DOHH2 (cell line): ENCODE data around the gene AGAP3.
A peak's percentile ranks its signal among the peaks of the same experiment; 100 is the strongest.

Experiments
- H3F3A ChIP-seq: fragments of 200-600 bp; sonication (generic), shearing (Covaris generic); 2 replicates; pipeline ENCODE4 v1.6.0; 2016; ENCODE audit warnings: antibody characterized with exemption, mild to moderate bottlenecking; ENCODE audit not compliant: control insufficient read depth, insufficient read depth
- H3K27ac ChIP-seq: fragments of 200-600 bp; sonication (generic); 2 replicates; pipeline ENCODE4 v1.5.1; 2014; ENCODE audit warnings: low read depth, mild to moderate bottlenecking, low read length, moderate library complexity
- H3K27me3 ChIP-seq: fragments of 200-600 bp; sonication (generic); 2 replicates; pipeline ENCODE4 v1.6.1; 2014; ENCODE audit warnings: mild to moderate bottlenecking, low read length, mixed read lengths; ENCODE audit not compliant: control insufficient read depth
- H3K36me3 ChIP-seq: fragments of 200-600 bp; sonication (generic); 2 replicates; pipeline ENCODE4 v1.6.1; 2014; ENCODE audit warnings: mild to moderate bottlenecking, low read length, moderate library complexity, mixed read lengths; ENCODE audit not compliant: control insufficient read depth
- H3K4me1 ChIP-seq: fragments of 200-600 bp; sonication (generic); 2 replicates; pipeline ENCODE4 v1.6.1; 2014; ENCODE audit warnings: mild to moderate bottlenecking, low read length, mixed read lengths; ENCODE audit not compliant: control insufficient read depth
- H3K4me2 ChIP-seq: fragments of 200-600 bp; sonication (generic); 2 replicates; pipeline ENCODE4 v1.6.0; 2014; ENCODE audit warnings: mild to moderate bottlenecking, low read length, moderate library complexity
- H3K4me3 ChIP-seq: fragments of 200-600 bp; sonication (generic); 2 replicates; pipeline ENCODE4 v1.5.1; 2014; ENCODE audit warnings: mild to moderate bottlenecking, low read length, mixed read lengths
- H3K79me2 ChIP-seq: fragments of 200-600 bp; sonication (generic); 2 replicates; pipeline ENCODE4 v1.6.1; 2014; ENCODE audit warnings: mild to moderate bottlenecking, low read length, mixed read lengths; ENCODE audit not compliant: control insufficient read depth
- H3K9me2 ChIP-seq: fragments of 200-600 bp; sonication (generic); replicated peaks from 2 replicates; pipeline ENCODE4 v1.6.1; 2014; ENCODE audit warnings: mild to moderate bottlenecking, low read length, mixed read lengths; ENCODE audit not compliant: control insufficient read depth
- H3K9me3 ChIP-seq: fragments of 200-600 bp; sonication (generic); 2 replicates; pipeline ENCODE4 v1.6.1; 2014; ENCODE audit warnings: antibody characterized with exemption, low read length, mixed read lengths; ENCODE audit not compliant: control insufficient read depth, insufficient read depth
- H4K20me1 ChIP-seq: fragments of 200-600 bp; sonication (generic); 2 replicates; pipeline ENCODE4 v1.6.0; 2014; ENCODE audit warnings: low read depth, mild to moderate bottlenecking, antibody characterized with exemption, low read length, moderate library complexity; ENCODE audit not compliant: control insufficient read depth, insufficient read depth
- EZH2phosphoT487 ChIP-seq: fragments of 200-600 bp; sonication (generic); IDR thresholded peaks from 2 replicates; pipeline ENCODE4 v1.6.1; 2017; ENCODE audit warnings: borderline replicate concordance, mild to moderate bottlenecking, antibody characterized with exemption, low read length, moderate library complexity, mixed read lengths
- TF ChIP-seq, protein P1 (sequence below): fragments of 200-600 bp; sonication (generic); IDR thresholded peaks from one replicate; pipeline ENCODE4 v1.5.1; 2014; ENCODE audit warnings: antibody characterized with exemption, mild to moderate bottlenecking, low read depth, low read length; ENCODE audit not compliant: poor library complexity, severe bottlenecking

The AGAP3 gene

DNA sequence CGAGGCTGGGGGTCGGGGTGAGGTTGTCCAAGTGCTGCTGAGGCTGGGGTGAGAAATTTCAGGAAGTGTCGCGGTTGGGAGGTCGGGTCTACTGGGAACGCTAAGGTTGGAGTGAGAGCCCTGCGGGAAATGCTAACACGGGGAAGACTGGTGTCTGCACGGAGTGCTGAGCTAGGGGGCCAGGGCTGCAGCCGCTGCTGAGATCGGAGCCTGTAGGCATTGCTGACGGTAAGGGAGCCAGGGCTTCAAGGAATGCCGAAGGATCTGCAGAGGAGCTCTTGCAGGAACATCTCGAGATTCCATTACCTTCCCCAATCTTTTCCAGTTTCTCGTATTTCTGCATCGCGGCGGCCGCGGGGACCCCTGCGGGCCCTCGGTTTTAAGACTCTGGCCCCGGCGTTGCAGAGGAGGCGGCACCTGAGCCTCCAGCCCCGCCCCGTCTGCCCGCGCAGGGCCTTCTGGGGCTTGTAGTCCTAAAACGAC is 28.7 kb upstream of the AGAP3 start, which contains the start of gene CDK5:
Gene CDK5 (minus strand): TSS at position 392 of the 483 bp plus-strand sequence. CDS start 49 bp downstream, at position 343.
- peaks cover 7% of the 10 kb centered on the region for H3F3A ChIP-seq
- no peaks in the 10 kb centered on the region for H3K9me2 ChIP-seq
- peaks cover 34% of the 10 kb centered on the region for H3K4me1 ChIP-seq
- peaks cover 16% of the 10 kb centered on the region for H3K36me3 ChIP-seq
- H3K27ac ChIP-seq = peak within 1 kb of the TSS; percentile 61
- H3K79me2 ChIP-seq = peaks cover 30% of the 10 kb centered on the region
- H3K4me3 ChIP-seq = peak within 1 kb of the TSS; percentile 89
- H3K4me2 ChIP-seq = peak within 1 kb of the TSS; percentile 97
- no peaks in the 10 kb centered on the region for H3K27me3 ChIP-seq
- TF ChIP-seq EZH2phosphoT487 = no peak
- TF ChIP-seq, protein P1, sequence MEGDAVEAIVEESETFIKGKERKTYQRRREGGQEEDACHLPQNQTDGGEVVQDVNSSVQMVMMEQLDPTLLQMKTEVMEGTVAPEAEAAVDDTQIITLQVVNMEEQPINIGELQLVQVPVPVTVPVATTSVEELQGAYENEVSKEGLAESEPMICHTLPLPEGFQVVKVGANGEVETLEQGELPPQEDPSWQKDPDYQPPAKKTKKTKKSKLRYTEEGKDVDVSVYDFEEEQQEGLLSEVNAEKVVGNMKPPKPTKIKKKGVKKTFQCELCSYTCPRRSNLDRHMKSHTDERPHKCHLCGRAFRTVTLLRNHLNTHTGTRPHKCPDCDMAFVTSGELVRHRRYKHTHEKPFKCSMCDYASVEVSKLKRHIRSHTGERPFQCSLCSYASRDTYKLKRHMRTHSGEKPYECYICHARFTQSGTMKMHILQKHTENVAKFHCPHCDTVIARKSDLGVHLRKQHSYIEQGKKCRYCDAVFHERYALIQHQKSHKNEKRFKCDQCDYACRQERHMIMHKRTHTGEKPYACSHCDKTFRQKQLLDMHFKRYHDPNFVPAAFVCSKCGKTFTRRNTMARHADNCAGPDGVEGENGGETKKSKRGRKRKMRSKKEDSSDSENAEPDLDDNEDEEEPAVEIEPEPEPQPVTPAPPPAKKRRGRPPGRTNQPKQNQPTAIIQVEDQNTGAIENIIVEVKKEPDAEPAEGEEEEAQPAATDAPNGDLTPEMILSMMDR = no peak
- no peaks in the 10 kb centered on the region for H3K9me3 ChIP-seq
- peaks cover 7% of the 10 kb centered on the region; the same call in 1 of the 2 replicates for H4K20me1 ChIP-seq

GRCh38 chr7:151057989-151058780 is 28.1 kb upstream of the AGAP3 start:
- Histone ChIP-seq H4K20me1 (peaks cover 7% of the 10 kb centered on the region; the same call in 1 of the 2 replicates), H3K4me2 (peak overlapping the region; percentile 97), H3K27ac (peak overlapping the region; percentile 61), H3K4me3 (peak overlapping the region; percentile 89), H3K27me3 (no peaks in the 10 kb centered on the region), H3K9me2 (no peaks in the 10 kb centered on the region), H3K4me1 (peaks cover 33% of the 10 kb centered on the region), H3K79me2 (peaks cover 30% of the 10 kb centered on the region), H3K36me3 (peaks cover 19% of the 10 kb centered on the region), H3K9me3 (no peaks in the 10 kb centered on the region), H3F3A (peaks cover 7% of the 10 kb centered on the region)
- TF ChIP-seq EZH2phosphoT487 = no peak
- TF ChIP-seq, protein P1 = no peak

- Histone ChIP-seq H3K79me2 (peaks cover 30% of the 10 kb centered on the region), H3K27ac (peak overlapping the region; percentile 61)
Observed at GRCh38 chr7:151058781-151059366, 27.4 kb upstream of the AGAP3 start.

More at GRCh38 chr7:151058781-151059366, 27.4 kb upstream of the AGAP3 start:
- peaks cover 31% of the 10 kb centered on the region for H3K4me1 ChIP-seq
- TF ChIP-seq, protein P1 = no peak
- no peak for TF ChIP-seq EZH2phosphoT487
- H3K27me3 ChIP-seq = no peaks in the 10 kb centered on the region
- H3K4me2 ChIP-seq = peak overlapping the region; percentile 97
- peaks cover 7% of the 10 kb centered on the region; the same call in 1 of the 2 replicates for H4K20me1 ChIP-seq
- peaks cover 20% of the 10 kb centered on the region for H3K36me3 ChIP-seq
- H3K9me3 ChIP-seq = no peaks in the 10 kb centered on the region
- H3K9me2 ChIP-seq = no peaks in the 10 kb centered on the region
- H3K4me3 ChIP-seq = peak overlapping the region; percentile 89
- peaks cover 7% of the 10 kb centered on the region for H3F3A ChIP-seq
